ENCODE measurements around the gene CLK2. TPM values are rescaled to one million over a fixed set of nuclear protein-coding genes. Genes with fewer than 3 reads are reported as not detected.
A peak's percentile ranks its signal among the peaks of the same experiment; 100 is the strongest.

CLK2 gene
- total and polyA plus RNA-seq, 2 of the 13 experiments (the other 11 are each of a cell fraction or from before 2014, with no cell fraction given): 20.1 to 73.5 TPM

DNA sequence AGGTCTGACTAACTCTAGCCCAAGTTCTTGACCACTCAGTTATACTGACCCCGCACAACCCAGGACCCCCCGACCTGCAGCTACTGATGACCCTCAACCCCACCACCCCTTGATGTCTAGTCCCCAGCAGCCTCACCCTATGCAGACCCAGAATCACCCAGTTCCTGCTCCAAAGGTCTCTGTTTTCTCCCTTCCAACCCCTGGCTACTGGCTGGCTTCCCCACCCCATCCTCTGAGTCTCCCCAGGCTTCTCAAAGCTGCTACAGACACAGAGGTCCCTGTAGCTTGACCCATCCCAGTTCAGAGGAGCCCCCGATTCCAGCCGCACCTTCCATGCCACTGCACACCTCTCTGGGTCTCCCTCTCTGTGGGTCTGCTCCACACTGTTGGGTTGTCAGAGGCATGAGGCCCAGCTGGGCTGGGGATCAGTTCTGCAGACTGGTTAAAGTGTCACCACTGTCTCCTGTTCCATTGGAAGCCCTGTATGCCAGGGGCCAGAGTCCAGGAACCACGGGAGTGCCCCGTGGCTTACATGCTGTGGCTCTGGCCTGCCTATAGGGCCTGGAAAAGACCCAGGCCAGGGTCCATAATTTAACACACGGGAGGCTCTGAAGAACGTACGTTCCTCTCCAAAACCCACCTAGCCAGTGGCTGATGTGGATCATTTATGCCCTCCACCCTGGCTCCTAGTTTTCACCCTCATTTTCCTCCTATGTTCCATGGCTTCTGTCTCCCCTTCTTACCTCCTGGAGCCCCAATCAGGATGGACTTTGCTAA is 27.4 kb upstream of the CLK2 start (continued):
- TF ChIP-seq ZBTB7B (CRISPR knock-in tag; IDR thresholded peaks at IDR 0.05): 0 out of 2 replicates have a peak, but pooled peaks have one; percentile 50
- TF ChIP-seq ZC3H4 (CRISPR knock-in tag; IDR thresholded peaks at IDR 0.05; ENCODE audit: borderline replicate concordance): no peak
- TF ChIP-seq ZSCAN9 (CRISPR knock-in tag; IDR thresholded peaks at IDR 0.05; ENCODE audit: borderline replicate concordance): peak; percentile 73; the same call in 1 of the 2 replicates
- no peak for TF ChIP-seq ZNF432 (CRISPR knock-in tag; IDR thresholded peaks at IDR 0.05; ENCODE audit: borderline replicate concordance)
- peak; percentile 88; the same call in 1 of the 2 replicates for TF ChIP-seq ZNF451 (CRISPR knock-in tag; IDR thresholded peaks at IDR 0.05)
- TF ChIP-seq, protein P1, sequence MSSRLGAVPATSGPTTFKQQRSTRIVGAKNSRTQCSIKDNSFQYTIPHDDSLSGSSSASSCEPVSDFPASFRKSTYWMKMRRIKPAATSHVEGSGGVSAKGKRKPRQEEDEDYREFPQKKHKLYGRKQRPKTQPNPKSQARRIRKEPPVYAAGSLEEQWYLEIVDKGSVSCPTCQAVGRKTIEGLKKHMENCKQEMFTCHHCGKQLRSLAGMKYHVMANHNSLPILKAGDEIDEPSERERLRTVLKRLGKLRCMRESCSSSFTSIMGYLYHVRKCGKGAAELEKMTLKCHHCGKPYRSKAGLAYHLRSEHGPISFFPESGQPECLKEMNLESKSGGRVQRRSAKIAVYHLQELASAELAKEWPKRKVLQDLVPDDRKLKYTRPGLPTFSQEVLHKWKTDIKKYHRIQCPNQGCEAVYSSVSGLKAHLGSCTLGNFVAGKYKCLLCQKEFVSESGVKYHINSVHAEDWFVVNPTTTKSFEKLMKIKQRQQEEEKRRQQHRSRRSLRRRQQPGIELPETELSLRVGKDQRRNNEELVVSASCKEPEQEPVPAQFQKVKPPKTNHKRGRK (CRISPR knock-in tag; IDR thresholded peaks at IDR 0.05): no peak
- peak; percentile 93 for TF ChIP-seq HDAC1 (CRISPR knock-in tag; IDR thresholded peaks at IDR 0.05)
- no peak for TF ChIP-seq IRX3 (CRISPR knock-in tag; IDR thresholded peaks at IDR 0.05; ENCODE audit: borderline replicate concordance, low read depth)
- TF ChIP-seq NR2F1 (CRISPR knock-in tag; IDR thresholded peaks at IDR 0.05): no peak
- TF ChIP-seq HMGXB4 (CRISPR knock-in tag; IDR thresholded peaks at IDR 0.05; ENCODE audit: borderline replicate concordance in 1 of 2, low read depth in 1 of 2): peak; percentile 61 to 81; a peak in 3 of 4 replicates
- no peak for TF ChIP-seq HNRNPLL (IDR thresholded peaks at IDR 0.05; ENCODE audit: low read depth, low read length, poor library complexity, severe bottlenecking)
- TF ChIP-seq PBX3 (CRISPR knock-in tag; IDR thresholded peaks at IDR 0.05; ENCODE audit: borderline replicate concordance): no peak
- no peak for TF ChIP-seq ZNF326 (CRISPR knock-in tag; IDR thresholded peaks at IDR 0.05; ENCODE audit: borderline replicate concordance)
- TF ChIP-seq ZBTB33 (CRISPR knock-in tag; IDR thresholded peaks at IDR 0.05): 0 out of 2 replicates have a peak, but pooled peaks have one; percentile 7
- TF ChIP-seq, protein P2, sequence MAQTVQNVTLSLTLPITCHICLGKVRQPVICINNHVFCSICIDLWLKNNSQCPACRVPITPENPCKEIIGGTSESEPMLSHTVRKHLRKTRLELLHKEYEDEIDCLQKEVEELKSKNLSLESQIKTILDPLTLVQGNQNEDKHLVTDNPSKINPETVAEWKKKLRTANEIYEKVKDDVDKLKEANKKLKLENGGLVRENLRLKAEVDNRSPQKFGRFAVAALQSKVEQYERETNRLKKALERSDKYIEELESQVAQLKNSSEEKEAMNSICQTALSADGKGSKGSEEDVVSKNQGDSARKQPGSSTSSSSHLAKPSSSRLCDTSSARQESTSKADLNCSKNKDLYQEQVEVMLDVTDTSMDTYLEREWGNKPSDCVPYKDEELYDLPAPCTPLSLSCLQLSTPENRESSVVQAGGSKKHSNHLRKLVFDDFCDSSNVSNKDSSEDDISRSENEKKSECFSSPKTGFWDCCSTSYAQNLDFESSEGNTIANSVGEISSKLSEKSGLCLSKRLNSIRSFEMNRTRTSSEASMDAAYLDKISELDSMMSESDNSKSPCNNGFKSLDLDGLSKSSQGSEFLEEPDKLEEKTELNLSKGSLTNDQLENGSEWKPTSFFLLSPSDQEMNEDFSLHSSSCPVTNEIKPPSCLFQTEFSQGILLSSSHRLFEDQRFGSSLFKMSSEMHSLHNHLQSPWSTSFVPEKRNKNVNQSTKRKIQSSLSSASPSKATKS (CRISPR knock-in tag; IDR thresholded peaks at IDR 0.05): no peak
- TF ChIP-seq ARNT2 (CRISPR knock-in tag; IDR thresholded peaks at IDR 0.05; ENCODE audit: low read depth): peak; percentile 72; the same call in 1 of the 2 replicates
- no peak for TF ChIP-seq RAD51 (IDR thresholded peaks at IDR 0.05; ENCODE audit: borderline replicate concordance)
- TF ChIP-seq XBP1 (CRISPR knock-in tag; IDR thresholded peaks at IDR 0.05): 0 out of 2 replicates have a peak, but pooled peaks have one; percentile 57

All from HepG2 (cell line).